GM18526 (cell line): Measurements from ENCODE around the gene C17orf50.

Experiments used
- POLR2A ChIP-seq: IDR thresholded peaks from 3 replicates; pipeline ENCODE4 v1.6.1; 2011; ENCODE audit not compliant: insufficient read length; ENCODE audit errors: extremely low read depth

C17orf50 gene

DNA sequence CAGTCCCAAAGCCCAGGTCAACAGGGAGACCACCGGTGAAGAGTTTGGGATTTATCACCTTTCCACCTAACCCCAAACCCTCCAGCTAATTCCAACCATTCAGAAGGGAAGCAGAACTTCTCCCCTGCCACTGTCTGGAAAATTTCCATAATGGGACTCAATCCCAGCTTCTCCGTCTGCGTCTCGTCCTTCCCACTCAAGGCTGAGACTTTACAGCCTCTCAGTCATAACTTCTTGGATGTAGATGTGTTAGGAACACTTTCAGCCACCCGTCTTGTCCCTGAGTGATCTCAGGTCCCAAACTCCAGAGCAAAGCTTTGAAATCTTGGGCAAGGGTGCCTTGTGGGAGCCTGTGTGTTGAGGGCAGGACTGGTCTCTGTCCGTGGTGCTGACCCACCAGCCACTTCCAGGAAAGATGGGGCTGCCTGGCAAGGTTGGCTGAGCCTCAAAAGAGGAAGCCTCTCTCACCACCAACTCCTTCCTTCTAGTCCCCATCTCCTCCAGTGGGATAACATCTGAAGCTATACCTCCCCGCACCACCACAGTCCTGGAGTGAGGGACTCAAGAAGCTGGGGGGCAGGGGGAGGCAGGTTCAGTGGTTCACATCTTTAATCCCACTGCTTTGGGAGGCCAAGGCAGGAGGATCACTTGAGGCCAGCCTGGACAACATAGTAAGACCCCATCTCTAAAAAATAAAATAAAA lies 16.9 kb upstream of the C17orf50 start:
- TF ChIP-seq POLR2A = no peak

- TF ChIP-seq POLR2A = no peak
These were observed 15.9 kb upstream of the C17orf50 start for GRCh38 chr17:35744830-35745229.

DNA sequence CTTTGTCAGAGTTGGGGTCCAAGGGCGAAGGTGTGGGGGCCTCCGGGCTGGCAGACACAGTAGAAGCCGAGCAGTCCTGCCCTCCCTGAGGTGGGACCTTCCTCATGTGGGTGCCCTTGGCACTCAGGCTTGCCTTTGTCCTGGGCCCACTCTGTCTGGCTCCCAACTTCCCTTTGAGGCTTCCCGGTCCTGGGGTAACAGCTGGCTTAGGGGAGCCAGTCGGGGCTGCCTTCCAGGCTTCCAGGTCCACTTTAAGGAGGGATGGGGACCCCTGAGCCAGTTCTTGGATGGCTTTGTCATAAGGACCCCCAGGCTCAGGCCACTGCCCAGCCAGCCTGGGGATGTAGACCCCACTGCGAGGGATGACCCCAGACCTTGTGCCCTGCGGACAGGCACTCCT lies 15.4 kb upstream of the C17orf50 start:
- TF ChIP-seq POLR2A = no peak

- TF ChIP-seq POLR2A = no peak
These were observed 14.9 kb upstream of the C17orf50 start for GRCh38 chr17:35745749-35746320.

DNA sequence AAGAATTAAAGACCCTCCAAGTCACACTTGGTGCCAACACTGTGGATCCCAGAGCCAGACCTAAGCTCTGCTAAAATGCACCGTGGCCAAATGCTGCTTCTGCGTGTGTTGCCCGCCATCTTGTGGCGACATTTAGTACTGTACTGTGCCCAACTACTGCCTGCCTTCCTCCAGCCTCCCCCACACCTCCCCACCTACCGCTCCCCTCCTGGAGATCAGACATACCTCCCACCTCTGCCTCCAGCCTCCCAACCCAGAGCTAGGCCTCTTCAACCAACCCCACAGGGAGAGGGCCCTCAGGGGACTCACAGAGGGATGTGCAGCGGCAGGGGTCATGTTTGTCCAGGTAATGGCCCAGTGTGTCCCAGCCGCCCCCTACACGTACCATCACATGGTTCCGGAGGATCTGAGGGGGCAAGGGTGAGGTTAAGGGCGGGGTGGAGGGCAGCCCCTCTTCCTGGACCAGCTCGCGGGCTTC lies 13.1 kb upstream of the C17orf50 start:
- no peak for TF ChIP-seq POLR2A

DNA sequence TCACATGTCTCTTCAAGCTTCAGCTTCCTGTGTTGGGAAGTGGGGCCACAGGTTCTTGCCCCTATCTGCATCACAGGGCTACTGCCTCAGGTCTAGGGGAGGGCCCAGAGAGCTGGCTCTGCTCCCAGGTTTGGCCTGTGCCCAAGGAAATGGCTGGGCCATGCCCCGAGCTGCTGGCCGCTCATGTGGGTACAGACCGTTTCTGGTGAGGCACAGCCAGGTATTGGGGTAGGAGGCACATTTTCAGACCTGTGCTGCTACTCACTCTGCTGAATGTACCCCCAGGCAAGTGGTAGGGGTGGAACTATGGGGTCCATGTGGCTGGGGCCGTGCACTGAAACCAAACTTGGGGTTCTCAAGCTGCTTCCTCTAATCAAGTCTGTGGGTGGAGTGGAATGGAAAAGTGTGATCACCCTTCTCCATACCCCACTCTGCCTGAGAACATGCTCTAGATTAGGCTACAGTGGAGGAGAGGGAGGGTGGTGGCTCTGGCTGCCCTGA lies 12.3 kb upstream of the C17orf50 start:
- no peak for TF ChIP-seq POLR2A

- no peak for TF ChIP-seq POLR2A
These were observed 11.7 kb upstream of the C17orf50 start for GRCh38 chr17:35748979-35749378.

DNA sequence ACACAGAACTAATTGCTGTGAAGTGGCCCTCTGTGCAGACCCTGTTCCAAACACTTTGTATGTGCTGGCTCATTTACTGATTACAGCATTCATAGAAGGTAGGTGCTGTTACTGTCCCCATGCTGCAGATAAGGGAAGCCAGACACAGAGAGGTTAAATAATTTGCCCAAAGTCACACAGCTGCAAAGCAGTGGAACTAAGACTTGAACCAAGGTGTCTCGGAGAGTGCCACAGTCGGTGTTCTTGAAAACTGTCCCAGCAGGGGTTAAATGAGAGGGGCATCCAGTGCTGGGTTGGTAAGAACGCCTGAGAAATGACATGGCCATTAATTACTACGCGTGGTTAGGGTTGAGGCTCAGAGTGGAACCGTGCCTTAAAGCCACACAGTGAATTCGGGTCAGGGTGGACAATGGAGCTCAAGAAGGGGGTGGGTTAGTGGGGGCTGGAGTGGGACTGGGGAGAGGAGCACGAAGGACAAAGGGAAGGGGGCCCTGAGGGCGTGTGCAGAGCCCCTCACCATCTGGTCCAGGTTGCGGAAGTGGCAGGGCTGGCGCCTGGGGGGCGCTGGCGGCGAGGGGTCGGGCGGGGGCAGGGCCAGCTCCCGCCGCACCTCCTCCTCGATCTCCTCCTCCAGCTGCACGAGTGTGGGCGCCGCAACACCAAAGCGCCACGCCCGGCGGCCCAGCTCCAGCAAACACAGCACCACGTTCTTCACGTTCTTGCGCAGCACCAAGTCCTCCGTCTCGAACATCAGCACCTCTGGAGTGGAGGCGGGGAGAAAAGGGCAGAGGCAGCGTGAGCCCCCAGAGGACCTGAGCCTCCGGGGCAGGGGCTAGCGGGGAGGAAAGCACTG lies 10.9 kb upstream of the C17orf50 start:
- no peak for TF ChIP-seq POLR2A

DNA sequence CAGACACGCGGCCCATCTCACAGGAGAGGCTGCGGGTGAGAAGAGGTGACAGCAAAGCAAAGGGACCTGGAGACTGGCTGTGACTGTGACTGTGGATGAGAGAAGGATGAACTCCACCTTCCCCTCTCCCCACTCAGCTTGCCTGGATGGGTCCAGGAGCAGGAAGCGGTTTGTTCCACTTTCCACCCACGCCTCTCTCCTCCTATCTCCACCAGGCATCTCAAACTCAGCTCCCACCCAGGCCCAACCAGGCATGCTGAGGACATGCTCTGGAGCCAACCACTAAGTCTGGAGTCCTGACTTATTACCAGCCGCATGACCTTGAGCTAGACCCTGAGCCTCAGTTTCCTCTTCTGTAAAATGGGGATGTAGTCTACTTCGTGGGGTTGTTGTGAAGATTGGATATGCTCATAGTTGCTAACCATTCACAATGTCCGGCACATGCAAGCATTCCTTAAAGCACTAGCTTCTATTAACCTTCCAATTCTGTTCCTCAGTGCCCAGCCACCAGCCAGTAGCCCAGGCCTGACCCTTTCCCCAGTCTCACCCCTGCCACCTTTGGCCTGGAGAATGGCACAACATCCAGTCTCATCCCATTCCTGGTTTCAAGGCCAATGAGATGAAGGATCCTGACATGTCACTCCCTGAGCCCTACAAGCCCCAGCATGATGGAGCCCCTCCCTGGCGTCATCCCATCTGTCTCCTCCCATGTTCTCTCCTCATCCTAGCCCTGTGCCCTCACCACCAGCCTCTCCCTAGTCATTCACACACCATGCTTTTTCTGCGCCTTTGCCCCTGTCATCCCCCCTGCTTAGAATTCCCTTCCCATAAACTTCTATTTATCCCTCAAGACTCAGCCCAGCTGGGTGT lies 9.9 kb upstream of the C17orf50 start:
- TF ChIP-seq POLR2A = no peak

DNA sequence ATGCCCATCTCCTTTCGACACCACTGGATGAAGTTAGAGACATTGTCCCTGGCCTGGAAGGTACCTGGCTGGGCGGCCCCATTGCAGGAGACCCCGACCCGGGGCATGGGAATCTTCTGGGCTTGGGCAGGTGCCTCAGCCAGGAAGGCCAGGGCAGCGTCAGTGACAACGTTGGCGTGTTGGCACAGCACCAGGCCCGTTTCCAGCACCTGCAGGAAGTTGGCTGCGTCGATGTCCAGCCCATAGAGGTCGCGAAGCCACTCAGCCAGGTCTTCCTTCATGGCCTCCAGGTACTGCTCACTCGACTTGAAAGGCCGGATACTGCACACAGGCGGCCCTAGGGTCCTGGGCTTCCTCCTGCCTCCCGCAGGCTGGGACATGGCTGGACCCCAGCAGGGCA lies 8.2 kb upstream of the C17orf50 start:
- TF ChIP-seq POLR2A = no peak

DNA sequence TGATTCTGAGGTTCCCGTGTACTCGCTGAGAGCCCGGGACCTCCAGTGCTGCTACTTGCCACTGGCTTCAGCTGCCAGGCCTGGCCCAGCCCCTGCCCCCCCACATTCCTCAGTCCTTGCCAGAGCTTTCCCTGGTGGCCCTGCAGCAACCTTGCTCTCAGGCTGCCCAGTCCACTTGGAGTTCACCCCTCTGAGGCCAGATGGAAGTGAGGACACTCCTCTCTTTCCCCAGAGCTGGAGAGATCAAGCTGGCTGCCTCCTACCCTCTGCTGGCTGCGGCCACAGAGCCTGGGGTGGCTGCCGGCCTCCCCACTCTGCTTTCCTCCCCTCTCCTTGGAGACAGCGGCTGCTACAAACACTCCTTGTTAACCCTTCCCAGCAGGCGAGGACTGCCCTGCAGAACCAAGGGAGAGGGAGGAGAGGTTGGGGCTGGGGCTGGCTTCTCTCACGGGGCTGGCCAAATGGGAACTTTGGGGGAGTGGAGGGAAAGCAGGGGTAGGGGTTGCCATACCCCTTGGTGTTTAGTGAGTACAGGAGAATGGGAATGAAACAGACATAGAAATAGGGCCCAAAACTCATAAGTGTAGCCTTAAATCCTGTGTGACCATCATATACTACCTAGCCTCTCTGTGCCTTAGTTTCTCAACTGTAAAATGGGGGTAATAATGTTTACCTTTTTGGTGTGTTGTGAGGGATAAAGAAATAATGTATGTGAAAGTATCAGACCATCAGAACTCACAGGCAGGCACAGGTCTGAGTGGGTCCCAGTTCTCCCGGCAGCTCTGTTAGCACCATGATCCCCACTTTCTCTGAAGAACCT lies 7.5 kb upstream of the C17orf50 start, which contains the start of gene GAS2L2:
TSS of gene GAS2L2 (minus strand) at position 295 of the 820 bp plus-strand sequence. CDS start 389 bp downstream, outside the sequence.
- TF ChIP-seq POLR2A = no peak

- TF ChIP-seq POLR2A = no peak
These were observed 3.4 kb upstream of the C17orf50 start for GRCh38 chr17:35757243-35757642.

DNA sequence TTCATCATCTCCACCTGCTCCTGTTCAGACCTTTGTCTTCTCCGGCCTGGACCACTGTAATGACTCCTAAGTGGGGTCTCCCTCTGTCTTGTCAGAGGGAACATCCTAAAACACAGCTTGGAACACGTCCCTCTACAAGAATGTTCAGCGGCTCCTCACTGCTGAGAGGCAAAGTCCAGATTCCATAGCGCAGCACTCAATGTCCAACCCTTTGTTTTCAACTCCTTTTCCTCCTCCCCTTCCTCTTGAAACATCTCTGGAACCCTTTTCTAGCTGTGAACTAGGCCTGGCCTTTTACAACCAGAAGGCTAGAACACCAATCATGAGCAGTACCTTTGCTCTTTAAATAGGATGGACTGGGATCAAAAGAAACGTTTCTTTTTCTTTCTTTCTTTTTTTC lies 914 bp downstream of the C17orf50 start:
- TF ChIP-seq POLR2A = no peak

DNA sequence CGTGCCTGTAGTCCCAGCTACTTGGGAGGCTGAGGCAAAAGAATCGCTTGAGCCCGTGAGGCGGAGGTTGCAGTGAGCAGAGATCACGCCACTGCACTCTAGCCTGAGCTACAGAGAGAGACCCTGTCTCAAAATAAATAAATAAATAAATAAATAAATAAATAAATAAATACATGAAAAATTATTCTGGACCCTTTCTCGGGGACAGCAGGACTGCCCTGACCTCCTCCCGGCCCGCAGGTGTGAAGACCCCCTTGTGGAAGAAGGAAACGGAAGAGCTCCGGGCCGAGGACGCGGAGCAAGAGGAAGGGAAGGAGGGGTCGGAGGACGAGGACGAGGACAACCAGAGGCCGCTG lies 3.1 kb downstream of the C17orf50 start:
- no peak for TF ChIP-seq POLR2A
